HG03439 (cell line): ENCODE results near the gene TRAPPC3.

Experiments
- ATAC-seq: cut with Tn5 transposase; IDR thresholded peaks from one replicate; pipeline ENCODE4 v1.9.1; 2021; ENCODE audit warnings: mild to moderate bottlenecking, moderate library complexity; ENCODE audit not compliant: unreplicated experiment

TRAPPC3 gene

DNA sequence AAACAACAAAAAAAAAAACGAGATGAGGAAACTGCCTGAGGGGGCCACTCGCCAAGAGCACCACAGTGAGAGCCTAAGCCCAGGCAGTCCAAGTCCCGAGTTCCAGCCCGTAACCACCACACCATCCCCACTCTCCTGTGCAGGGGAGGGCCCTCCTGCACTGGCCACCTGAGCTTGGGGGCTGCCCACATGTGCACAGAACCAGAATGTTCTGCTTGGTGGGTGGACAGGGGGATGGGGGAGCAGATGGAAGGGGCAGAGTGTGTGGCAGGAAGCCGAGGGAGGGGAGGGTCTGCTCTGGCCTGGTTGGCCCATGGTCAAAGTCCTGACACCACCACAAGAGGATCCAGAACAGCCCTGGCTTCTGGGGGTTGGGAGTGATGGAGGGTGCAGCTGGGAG lies 43.0 kb downstream of the TRAPPC3 start:
- no peak for ATAC-seq

DNA sequence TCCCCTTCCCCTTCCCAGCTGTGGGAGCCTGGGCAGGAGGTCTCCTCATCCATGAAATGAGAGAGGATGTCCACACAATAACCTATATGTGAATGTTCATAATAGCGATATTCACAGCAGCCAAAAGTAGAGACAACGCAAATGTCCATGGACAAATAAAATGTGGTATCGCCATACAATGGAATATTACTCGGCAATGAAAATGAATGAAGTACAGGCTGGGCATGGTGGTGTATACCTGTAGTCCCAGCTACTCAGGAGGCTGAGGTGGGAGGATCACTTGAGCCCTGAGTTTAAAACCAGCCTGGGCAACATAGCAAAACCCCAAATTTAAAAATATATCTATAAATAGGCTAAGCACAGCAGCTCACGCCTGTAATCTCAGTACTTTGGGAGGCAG lies 47.7 kb downstream of the TRAPPC3 start:
- no peak for ATAC-seq

DNA sequence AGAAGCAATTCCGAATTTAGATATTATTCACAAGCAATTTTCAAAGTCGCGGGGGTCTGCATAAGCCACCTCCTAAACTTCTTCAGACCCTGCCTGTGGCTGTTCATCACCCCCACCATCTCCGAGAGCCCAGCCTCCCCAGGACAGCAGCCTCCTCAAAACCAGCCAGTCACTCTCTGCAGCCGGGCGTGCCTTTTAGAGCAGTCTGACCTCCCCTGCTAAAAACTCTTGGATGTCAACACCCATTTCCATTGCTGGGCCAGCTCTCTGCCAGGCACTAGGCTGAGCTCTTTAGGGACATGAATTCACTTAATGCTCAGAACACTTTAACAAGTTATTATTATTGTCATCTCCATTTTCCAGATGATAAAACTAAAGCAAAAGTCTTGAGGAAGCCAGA lies 48.9 kb downstream of the TRAPPC3 start:
- ATAC-seq = no peak

DNA sequence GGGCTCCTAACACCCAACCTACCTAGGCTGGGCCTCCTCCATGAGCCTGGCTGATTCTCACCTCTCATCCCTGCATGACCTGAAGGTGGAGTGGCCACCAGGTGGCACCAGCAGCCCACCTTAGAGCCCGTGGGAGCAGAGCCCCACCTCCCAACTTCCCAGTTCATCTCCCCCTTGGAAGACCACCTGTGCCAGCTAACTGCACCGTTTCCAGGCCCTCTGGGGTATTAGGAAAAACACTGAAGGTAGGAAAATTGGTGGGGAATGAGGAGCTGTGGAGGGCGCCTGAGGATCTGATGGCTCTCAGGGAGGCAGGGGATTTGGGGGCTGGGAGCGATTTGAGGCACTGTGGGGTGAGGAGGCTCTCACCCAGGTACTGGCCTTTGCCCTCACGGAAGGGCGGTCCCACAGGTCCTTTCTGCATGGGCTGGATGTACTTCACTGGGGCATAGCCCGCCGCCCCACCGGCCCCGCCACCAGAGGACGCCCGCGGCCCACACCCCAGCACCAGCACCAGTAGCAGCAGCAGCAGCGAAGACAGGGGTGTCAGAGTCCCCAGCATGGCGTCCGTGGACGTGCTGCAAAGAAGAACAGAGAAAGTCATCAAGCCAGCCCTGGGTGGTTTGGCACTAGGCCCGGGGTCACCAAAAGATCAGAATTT lies 49.5 kb downstream of the TRAPPC3 start:
- ATAC-seq = no peak

DNA sequence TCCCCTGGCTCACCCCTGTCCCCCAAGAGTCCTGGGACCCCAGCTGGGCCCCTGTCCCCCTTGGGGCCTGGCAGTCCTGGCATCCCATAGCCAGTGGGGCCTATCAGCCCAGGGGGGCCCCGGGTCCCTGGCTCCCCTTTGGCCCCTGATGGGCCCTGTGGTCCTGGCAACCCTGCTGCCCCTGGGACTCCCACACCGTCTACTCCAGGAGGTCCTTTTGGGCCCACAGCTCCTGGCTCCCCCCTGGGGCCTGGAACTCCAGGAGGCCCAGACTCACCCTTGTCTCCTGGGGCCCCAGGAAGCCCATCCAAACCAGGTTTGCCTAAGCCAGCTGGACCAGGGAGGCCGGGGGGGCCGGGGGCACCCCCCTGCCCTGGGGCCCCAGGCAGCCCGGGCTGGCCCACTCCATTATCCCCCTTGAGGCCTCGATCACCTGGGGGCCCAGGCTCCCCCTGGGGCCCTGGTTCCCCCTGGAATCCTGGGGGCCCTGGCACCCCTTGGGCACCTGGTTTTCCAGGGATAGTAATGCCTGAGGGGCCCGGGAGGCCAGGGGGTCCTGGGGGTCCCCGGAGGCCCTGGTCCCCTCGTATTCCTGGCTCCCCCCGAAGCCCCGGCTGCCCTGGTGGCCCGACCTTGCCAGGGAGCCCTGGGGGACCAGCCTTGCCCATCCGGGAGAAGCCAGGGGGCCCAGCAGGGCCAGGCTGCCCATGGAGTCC lies 50.5 kb downstream of the TRAPPC3 start:
- ATAC-seq = no peak

DNA sequence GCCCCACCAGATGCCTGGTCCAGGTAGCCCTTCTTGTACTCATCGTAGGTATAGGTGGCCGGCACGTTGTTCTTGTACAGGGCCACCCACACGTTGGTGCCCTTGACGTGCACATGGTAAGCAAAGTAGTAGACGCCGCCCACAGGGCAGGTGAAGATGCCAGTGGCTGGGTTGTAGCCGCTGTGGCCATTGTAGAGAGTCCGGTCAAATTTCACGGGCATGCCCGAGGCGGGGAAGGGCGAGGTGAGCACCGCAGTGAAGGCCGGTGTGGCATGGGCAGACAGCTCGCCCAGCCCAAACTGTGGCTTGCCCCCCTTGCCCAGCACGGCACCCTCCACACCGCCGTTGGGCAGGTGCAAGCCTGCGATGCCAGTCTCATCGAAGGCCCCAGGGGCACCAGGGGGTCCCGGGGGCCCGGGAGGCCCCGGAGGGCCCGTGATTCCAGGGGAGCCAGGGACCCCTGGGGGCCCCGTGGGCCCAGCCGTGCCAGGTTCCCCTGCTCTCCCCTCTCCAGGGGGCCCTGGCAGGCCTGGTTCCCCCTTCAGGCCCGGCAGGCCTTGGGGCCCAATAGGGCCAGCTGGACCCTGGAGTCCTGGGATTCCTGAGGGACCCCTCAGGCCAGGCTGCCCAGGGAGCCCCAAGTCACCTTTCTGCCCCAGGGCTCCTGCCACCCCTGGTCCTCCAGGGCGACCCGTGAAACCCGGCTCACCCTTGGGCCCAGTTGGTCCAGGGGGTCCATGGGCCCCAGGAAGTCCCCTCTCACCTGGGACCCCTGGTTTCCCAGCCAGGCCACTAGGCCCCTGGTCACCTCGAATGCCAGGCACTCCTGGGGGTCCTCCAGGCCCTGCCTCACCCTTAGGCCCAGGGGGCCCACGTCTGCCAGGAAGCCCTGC lies 51.3 kb downstream of the TRAPPC3 start:
- ATAC-seq = no peak

DNA sequence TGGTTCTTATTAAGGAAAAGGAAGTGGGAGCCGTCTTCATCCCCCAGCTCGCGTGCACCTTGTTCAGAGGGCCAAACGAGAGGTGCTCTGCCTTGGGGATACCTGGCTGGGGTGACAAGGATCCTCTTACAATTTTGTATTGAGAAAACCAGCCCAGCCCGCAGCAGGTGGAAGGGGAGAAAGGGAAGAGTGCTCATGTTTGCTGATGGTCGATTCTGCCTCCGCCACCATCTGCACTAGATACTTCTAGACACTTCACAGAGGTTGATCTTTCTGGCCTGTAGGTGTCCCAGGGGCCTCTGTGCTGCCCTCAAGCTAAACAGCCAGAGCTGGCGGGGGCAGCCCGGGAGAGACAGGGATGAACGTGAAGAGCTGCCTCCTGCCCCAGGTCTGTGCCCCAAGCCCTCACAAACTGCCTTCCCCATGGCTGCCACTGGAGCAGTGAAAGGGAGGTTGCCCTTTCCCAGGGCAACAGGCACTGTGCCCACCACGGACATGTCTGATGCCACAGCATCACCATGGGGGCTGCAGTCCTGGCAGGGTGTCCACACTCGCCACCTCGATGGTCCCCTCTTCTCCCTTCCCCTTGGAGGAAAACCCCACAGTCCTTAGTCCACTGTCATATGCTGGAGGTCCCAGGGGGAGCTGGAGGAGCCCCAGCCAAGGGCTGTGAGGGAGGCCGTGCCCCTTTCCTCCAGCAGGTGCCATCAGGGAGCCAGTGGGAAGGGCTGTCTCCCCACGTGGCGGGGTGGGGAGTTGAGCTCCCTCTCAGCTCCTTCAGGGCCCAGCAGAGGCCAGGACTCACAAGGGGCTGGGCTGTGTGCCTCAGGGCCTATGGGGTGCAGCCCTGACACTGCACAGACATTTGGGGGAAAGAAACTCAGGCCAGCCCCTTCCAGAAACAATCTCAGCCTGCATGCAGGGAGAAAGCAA lies 52.5 kb downstream of the TRAPPC3 start:
- ATAC-seq = no peak

DNA sequence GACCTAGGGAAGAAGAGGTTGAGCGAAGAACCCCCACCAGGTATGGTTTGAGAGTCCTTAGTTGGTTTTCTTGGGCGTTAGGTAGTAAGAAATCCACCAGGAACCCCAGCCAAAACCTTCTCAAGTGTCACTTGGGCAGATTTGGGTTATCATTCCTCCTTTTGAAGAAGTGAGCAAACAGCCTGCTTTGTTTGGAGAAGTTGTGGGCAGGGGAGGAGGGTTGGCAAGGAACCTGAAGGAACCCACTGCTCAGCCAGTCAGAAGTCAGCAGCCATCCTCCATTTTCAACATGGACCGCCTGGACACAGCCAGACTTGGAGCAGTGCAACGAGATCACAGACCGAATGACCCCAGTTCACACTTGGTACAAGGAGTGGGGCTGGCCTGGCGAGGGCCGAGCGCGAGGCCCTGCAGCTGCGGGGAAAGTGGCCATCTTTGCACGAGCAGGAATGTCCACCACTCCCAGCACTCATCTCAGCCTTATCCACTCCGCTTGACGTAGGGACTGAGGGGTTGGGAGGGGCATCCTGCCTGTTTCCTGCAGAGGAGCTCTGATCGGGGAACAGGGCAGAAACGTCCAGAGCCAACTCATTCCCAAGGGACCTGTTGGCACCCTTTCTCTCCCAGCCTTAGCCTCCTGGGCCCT lies 53.4 kb downstream of the TRAPPC3 start:
- no peak for ATAC-seq

DNA sequence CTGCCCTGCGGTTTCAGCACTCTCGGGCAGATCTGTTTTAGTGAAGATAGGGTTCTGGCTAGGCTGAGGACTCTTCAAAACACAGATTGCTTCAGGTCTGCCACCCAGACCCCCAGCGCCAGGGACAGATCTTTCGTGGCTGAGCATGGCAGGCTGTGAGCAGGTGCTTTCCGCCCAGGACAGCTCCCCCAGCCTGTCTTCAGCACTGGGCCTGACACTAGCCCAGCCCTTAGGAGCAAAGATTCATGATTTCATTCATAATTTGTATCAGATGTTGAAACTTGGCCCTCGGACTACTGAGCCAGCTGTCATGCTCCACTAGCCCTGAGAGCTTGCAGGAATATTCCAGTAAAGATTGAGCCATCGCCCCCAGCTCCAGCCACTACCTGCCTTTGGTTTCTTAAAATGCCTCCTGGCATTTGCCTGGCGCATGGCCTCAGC lies 54.6 kb downstream of the TRAPPC3 start:
- ATAC-seq = no peak

DNA sequence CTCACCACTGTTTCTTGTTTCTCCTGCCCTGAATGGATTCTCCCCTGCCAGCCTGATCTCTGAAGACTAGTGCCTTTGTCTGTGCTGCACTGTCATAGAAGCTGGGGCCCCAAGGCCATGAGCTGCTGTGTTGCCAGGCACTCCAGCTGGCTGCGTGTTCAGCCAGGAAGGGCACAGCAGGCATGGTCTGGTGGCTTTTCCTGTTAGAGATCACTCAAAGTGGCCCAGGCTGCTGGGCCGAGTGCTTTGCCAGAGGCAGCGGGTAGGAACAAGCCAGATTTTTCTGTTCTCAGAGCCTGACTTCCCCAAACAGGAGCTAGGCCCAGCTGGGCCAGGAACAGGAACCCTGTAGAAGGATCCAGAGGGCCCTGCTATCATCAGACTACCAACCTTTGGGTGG lies 55.4 kb downstream of the TRAPPC3 start:
- ATAC-seq = no peak

DNA sequence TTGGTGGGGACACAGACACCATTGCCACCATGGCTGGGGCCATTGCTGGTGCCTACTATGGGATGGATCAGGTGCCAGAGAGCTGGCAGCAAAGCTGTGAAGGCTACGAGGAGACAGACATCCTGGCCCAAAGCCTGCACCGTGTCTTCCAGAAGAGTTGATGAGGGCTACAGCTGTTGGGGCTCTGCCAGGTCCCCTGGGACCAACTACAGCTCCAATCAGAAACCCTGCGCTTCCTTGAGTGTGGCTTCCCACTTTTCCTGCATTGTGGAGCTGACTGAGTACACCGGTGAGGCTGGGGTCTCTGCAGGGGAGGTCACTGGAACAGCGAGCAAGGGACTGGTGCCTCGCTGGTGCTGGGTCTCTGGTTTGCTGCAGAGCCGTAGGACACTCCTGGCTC lies 56.1 kb downstream of the TRAPPC3 start:
- ATAC-seq = no peak

DNA sequence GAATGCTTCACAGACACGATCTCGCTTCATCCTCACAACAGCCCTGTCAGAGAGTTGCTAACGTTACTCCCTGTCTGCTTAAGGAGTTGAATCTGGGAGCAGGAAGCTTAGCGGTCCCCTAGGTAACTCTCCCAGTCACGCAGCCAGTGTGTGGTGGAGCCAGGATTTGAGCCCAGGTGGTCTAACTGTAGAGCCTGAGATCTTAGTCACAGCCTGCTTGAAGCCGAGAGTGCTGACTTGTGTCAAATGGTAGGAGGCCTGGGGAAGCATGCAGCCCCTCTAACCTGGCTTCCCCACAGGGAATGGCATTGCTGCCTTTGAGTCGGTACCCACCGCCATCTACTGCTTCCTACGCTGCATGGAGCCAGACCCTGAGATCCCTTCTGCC lies 56.5 kb downstream of the TRAPPC3 start:
- no peak for ATAC-seq

DNA sequence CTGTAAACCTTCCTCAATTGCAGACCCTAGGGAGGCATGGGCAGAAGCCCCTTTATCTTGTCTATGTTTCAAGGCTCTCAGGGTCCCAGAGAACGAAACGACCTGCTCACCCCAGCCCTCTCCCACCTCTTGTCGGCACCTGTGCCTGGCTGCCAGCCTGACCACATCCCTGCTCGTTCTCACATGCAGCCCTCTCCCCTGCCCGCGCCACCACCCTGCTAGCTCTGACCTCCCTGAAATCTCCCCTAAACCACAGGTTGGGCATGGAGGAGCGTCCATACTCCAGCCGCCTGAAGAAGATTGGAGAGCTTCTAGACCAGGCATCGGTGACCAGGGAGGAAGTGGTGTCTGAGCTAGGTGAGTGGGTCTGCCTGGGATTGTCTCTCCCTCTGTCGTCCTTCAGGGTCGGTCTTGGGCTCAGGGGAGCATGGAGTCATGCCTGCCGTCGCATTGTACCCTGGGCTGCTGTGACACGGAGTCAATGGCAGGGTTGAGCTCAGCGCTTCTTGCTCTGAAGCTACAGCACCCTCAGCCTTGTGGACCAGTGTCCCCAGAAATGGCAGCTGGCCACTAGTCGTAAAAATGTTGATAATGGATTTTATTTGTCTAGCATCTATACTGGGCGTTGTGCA lies 57.0 kb downstream of the TRAPPC3 start:
- no peak for ATAC-seq

DNA sequence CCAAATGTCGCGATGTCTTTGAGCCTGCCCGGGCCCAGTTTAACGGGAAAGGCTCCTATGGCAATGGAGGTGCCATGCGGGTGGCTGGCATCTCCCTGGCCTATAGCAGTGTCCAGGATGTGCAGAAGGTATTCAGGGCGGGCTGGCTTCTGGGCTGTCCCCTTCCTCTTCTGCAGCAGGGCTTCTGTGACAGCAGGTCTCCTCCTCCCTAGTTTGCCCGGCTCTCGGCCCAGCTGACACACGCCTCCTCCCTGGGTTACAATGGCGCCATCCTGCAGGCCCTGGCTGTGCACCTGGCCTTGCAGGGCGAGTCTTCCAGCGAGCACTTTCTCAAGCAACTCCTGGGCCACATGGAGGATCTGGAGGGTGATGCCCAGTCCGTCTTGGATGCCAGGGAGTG lies 57.6 kb downstream of the TRAPPC3 start:
- ATAC-seq = no peak

DNA sequence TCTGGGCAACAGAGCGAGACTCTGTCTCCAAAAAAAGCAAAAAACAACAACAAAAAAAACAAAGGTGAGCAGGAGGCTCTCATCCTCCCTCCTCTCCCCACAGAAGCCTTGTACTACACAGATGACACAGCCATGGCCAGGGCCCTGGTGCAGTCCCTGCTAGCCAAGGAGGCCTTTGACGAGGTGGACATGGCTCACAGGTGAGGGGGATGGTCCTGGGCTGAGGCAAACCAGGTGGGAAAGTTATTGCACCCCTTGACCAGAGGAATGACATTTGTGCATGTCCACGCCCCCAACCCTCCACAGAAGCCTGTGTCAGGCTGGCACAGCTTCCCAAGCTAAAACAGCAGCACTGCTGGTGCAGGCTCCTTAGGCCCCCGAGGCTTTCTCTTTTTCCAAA lies 58.1 kb downstream of the TRAPPC3 start:
- ATAC-seq = no peak

DNA sequence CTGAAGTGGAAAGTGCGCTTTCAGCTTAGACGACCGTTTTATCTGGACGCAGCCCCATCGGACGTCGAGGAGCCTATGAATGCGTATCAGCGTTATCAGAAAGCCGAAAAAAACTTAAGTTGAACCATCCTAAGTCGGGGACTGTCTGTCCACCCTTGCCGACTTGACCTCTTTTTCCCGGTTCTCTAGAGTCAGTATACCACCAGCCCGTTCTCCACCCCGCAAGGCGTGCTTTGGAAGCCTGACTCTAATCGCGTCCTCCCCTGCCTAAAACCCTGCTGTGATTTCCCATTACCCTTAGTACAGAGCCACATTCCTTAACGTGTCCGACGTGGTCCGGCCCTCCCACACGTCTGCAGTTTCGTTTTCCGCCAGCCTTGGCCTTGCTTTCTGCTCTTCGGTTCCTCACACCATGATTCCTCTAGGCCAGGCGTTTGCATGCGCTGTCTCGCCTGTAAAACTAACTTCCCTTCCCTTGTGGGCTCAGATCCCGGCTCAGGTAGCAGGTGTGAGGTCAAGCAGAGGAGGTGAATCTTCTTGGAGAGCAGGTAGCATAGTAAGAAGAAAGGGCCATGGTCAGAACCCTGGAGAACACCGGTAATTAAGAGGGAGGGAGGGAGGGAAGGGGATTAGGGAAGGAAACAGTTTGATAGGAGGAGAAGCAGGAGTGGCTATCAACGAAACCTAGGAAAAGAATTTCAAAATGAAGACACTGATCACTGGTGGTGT lies 59.7 kb downstream of the TRAPPC3 start:
- no peak for ATAC-seq

DNA sequence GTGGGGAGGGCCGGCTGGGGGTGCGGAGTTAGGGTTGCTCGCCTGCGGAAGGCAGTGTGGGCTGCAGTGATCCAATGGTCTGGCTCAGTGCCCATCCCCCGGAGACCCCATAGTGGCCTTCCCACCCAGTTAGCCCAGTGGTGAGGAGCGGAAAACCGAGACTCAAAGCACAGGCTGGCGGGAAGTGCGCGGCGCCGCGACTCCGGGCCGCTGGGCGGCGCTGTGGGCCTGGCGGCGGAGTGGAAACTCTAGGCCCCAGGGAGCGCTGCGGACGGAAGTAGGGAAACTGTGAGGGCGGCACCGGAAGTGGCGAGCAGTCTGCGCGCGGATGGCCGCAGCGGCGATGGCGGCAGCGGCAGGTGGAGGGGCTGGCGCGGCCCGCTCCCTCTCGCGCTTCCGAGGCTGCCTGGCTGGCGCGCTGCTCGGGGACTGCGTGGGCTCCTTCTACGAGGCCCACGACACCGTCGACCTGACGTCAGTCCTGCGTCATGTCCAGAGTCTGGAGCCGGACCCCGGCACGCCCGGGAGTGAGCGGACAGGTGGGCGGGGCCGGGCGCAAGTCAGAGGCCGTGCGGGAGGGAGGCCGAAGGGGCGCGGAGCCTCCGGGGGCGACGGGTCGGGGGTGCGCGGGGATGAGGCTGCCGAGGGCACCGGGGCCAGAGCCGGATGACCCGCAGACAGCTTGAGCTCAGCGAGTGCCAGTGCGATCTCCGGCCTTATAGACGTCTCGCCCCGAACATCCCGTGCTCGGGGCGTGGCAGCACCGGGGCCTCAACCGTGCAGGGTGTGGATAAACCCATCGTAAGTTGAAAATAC lies 60.5 kb downstream of the TRAPPC3 start, which contains the start of gene ADPRS:
Gene ADPRS (plus strand): TSS at position 316 of the 816 bp plus-strand sequence. CDS start 13 bp downstream, at position 329.
- ATAC-seq = peak; percentile 87

DNA sequence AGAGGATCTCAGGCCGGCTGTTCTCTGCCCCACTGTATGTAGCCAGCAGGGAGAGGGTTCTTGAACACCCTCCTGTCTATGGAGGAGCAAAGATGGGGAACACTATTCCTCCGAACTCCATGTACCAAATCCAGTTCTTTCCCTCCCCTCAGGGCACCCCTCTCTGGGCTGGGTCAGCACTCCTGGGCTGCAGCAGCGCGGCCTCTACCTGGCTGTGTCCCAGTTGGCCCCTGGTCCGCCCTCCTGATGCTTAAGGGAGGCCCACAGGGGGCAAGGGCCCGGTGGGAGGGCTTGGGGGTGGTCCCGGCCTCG lies 61.1 kb downstream of the TRAPPC3 start:
- ATAC-seq = no peak
